Fibroblast of skin of back (primary cell): ENCODE results near the gene SYNCRIP. TPM values are rescaled to one million over a fixed set of nuclear protein-coding genes. Genes with fewer than 3 reads are reported as not detected.
"Not testable (repeated sequence)": the region's sequence is repeated elsewhere in the genome, so short reads cannot be mapped to it uniquely, and the experiment has no call there.

ENCODE experiments used
- DNase-seq: peaks from one replicate; pipeline ENCODE4 v3.0.0-alpha.2; 2013
- polyA plus RNA-seq, 2 experiments: library from polyadenylated mRNA; unstranded; fragments of 120-200 nt; gene quantifications; one replicate each; pipeline ENCODE4 v1.2.1, GENCODE V29; 2013; ENCODE audit not compliant: insufficient read length in 2 of 2

SYNCRIP gene
- polyA plus RNA-seq (2013, experiment 1 of 2; ENCODE audit: insufficient read length): 151 TPM
- polyA plus RNA-seq (2013, experiment 2 of 2; ENCODE audit: insufficient read length): 93.5 TPM

DNA sequence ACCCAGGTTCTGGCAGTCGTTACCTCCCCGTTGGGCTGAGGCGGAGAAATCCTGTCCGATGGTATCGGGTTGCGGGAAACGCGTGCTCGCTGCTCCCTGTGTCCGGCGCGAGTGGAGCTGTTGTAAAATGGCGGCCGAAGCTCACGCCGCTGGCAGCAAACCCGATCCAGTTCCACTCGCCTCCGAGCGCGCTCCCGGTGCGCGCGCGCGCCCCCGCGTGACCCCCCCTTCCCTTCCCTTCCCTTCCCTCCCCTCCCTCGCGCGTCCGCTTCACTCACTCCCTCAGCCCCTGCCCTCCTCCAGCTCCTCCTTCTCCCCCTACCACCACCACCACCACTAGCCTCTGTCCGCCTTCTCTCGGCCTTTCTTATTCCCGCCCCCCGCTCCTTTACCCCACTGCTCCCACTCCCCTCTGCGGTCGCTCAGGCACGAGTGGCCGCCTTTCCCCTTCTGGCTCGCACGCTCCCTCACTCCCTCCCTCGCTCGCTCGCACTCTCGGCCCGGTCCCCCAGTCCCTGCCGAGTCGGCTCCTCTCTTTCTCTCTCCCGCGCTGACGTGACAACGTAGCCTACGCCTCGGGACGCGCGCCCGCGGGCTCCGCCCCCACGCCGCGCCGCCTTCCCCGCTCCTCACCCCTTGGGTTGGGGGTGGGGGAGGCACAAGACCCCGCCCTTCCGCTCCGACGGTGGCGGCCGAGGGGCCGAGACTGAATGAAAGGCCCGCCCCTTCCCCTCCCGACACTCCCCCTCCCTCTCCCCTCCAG is at the start of gene SYNCRIP:
TSS of gene SYNCRIP (minus strand) at position 113 of the 763 bp plus-strand sequence. CDS start 1,447 bp downstream, outside the sequence.
- DNase-seq: peak; percentile 99

DNA sequence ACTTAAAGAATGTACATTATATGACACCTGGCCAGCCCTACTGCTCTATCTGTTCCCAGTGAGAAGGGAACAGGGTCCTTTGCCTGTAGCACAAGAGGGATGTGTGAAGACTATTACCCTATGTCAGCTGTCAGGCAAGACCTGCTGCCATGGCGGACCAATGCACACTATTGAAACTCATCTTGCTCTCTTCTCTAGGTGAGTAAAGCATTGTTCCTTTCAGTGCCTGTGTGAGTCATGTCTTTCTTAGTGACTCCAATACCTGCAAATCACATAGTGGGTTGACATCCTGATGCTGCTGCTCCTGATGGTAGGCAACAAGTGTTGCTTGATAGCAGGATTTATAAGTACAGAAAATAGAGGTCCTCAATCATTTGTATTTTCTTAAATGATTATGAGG is 48.8 kb upstream of the SYNCRIP start:
- no peak for DNase-seq

DNA sequence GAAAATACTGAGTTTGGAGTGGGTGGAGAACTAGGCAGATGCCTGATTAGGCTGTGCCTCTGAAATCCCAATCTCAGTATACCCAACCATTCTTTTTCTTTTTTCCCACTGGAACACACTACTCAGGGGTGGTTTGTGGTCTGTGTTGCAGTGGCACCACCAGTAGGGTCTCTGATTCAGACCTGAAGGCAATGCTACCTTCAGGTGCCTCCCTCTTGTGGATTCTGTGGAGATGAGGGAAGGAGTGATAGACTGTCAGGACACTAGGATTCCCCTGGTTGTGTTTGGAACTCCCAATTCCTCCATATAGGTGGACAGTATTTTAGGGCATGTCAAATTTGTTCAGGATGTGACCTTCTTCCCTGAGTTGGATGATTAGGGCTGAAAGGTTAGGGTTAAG is 47.4 kb upstream of the SYNCRIP start:
- DNase-seq: no peak

DNA sequence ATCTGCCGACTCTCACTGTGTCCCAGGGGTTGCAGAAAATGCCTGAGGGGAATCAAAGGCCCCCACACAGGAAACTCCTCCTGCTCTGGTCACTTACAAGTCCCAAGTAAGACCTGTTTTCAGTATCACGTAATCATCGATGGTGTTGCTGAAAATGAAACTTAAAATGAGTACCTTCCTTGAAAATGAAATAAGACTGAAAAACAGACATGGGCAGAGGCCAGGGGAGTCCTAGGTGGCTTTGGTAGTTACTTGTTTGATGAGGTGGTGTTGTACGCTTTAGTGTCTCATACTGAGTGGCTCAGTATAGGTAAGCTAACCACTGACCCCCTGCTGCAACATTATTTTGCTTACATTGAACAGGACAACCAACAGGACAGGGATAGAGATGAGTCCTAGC is 43.0 kb upstream of the SYNCRIP start:
- DNase-seq: no peak

DNA sequence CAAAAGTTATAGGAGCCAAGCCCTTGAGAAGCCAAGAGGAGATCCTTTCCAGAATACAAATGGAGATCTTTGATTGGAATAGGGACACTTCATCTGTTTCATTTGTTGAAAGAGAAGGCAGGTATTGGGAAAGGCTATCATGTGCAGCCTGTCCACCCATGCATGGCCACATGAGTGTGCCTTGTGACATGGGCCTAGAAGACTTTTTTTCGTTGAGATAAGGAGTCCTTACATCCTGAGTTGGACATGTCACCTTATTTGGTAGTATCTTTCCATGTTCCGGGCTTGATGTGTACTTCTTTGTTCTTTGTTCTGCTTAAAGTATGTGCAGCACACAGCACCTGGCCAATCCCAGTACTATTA is 42.1 kb upstream of the SYNCRIP start:
- no peak for DNase-seq

DNA sequence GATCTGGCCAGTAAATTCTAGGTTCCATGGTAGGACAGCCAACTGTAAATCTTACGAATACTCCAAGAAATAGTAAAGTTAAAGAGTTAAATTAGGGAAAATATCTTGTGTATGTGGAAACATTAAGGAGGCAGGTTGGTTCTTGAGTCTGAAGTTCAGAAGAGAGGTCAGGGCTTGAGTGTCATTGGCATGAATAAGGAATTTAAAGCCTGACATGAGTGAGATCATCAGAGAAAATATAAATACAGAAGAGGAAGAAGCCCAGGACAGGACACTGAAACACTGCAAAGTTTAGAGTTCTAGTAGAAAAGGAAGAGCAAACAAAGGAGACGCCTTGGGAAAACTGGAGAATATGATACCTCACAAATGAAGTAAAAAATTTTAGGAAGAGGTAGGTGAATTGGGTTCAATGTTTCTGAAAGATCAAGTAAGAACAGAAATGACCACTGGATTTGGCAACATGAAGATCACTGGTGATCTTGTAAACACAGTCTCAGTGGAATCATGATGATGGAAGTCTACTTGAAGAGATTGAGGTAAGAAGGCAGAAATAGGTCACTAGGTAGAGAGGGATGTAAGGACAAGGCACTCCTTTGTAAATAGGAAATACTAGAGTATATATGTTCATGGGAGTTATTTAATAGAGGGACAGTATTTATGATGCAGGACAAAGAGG is 41.6 kb upstream of the SYNCRIP start:
- DNase-seq: no peak

DNA sequence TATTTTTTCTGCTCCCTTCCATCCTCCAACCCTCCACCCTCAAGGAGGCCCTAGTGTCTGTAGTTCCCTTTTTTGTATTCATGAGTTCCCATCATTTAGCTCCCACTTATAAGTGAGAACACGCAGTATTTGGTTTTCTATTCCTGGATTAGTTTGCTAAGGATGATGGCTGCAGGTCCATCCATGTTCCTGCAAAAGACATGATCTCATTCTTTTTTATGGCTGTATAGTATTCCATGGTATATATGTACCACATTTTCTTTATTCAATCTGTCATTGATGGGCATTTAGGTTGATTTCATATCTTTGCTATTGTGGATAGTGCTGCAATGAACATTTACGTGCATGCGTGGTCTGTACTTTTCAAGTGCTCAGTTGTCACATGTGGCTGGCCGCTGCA is 39.2 kb upstream of the SYNCRIP start:
- not testable (repeated sequence) for DNase-seq

DNA sequence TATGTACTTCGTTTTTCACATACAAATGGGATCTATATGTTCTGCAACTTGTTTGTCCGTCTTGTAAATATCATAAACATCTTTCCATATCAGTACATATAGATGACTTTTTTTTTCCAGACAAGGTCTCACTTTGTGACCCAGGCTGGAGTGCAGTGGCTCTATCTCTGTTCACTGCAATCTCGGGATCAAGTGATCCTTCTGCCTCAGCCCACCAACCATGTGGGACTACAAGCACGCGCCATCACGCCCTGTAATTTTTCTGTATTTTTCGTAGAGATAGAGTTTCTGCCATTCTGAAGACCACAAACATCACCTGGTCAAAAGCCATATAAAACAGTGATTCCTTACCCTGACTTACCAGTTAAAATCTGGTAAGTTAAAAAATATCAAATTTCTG is 37.7 kb upstream of the SYNCRIP start:
- DNase-seq: no peak

DNA sequence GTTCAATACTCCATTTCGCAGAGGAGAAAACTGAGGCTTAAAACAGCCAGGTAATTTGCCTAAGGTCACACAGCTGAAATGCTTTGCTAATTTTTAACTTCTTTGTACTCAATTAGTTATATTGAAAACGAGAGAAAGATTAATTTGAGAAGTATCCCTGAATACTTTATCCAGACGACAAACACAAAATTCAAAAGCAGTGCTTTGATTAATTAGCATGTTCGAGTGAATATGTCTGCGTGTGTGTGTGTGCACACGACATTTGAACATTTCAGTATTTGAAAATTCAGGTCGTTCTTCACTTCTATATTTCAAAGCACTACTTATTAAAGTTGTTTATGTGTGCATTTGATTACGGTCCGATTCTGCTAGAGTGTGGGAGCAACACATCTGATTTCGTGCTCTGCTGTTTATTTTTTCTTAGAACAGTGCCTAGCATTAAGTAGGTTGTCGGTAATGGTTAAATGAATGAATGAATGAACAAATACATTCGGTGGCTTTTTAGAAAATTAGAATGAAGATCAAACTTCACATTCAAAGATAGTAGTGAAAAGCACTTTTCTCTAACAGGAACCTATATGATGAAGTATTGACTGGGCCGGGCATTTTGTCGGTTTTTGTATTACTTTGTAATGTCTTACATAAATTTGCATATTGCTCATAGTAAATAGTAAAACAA is 36.9 kb upstream of the SYNCRIP start:
- no peak for DNase-seq

DNA sequence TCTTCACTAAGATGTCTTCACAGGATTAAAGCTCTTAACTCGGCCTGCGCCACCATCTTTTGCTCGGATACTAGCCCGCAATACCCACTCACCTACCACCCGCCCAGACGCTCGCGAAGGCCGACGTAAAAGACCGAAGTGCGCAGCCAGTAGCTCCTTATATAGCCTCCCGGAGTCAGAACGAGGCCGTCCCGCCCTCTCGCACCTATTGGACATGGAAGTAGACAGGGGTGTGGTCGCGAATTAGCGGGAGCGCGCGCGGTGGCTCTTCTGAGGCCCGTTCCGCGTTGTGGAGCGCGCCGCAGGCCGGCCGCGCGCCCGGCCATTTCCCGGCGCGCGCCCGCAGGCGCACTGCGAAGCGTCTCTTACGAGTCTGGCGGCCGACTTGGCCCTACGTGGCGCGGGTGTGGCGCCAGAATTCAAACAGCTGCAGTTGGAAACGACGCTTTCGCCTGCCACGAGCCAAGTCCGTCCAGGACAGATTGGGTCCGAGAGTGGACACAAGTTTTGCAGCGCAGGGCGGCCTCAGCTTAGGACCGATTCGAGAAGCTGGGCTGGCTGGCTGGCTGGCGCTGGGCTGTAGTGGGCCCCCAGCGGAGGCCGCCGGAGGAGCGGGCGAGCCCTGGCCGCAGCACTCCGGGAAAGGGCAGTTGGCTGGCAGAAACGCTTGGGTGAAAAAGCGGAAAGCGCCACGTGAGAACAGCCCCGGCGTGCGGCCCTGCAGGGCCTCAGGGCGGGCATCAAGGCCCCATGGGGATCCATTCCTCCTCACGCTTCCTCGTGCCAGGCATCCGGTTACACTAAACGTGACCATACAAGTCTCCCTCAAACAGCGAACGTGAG is 36.1 kb upstream of the SYNCRIP start:
- DNase-seq: peak; percentile 99

DNA sequence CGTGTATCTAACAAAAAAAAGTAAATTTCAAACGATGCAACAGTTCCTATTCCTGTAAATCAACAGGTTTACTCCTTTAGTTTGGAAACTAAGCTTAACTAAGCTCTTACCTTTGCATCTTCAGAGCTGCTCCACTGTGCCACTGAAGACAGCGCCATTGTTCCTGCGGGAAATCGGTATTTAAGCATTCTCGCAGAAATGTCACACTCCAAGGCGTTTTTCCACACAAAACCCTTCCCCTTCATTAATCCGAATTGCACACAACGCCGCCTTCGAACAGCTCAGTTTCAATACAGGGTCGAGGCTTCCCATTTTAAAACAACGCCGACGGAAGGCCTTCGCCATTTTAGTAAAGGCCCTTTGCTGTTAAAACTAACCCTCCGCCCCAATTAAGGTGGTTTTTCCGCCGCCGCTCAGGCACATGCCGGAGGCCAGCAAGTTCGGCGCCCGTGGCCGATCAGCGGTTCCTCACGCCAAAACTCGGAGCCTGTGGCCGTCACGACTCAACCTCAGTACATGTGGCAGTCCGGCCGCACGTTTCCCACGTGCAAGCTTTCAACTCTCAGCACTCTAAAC is 35.4 kb upstream of the SYNCRIP start:
- DNase-seq: no peak

DNA sequence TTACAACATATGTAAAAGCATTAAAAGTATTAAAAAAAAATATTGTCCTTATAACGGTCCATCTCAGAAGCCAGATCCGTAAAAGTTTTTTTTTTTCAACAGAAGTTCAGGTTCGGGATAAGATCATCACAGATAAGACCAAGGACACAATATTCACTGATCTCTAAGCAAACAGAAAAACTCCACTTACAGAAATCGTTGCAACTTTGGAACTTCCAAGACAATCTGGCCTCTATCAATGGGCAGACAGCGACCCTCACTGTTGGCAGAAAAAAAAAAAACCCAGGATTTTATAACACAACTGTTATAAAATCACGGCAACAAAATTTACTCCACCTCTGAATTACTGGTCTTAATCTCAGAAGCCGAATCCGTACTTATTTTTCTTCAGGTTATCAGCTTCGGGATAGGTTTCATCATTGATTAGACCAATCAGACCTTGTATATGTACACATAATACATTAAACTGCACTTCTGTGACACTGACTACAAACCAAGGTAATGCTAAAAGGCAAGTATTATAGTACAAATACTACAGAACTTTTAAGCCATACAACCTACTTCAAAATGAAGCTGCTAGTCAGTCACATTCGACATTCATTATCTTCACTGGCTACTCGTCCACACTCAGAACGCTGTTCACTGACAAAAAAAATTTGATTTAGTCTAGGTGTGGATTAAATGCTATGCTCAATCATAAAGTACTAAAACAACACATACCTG is 34.7 kb upstream of the SYNCRIP start:
- peak; percentile 35 for DNase-seq

DNA sequence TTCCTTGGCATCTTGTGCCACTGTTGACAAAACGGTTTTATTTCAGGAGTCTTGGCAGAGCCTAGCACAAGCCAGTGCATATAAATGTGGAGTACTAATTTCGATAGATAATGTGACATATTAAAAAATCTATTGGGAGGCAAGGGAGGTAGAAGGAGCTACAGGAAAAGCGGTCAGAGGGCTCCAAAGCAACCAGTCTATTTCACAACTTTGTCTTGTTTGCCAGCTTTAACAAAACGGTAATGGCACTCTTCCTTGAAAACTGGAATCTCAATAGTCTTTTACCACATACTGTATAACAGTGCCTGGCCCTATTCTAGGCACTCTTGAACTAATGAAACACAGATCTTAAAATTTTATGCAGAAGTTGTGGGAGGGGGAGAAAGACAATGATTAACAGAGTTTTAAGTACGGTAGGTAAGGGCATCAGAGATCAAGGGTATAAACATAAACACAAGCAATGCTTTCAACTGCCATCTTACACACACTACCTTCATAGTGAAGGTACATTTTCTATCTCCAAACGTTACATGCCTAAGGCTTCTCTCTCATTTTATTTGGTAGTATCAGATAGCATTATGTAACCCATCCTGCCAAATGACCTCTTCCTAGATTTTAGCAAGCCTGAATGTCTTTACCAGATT is 33.5 kb upstream of the SYNCRIP start:
- DNase-seq: no peak

DNA sequence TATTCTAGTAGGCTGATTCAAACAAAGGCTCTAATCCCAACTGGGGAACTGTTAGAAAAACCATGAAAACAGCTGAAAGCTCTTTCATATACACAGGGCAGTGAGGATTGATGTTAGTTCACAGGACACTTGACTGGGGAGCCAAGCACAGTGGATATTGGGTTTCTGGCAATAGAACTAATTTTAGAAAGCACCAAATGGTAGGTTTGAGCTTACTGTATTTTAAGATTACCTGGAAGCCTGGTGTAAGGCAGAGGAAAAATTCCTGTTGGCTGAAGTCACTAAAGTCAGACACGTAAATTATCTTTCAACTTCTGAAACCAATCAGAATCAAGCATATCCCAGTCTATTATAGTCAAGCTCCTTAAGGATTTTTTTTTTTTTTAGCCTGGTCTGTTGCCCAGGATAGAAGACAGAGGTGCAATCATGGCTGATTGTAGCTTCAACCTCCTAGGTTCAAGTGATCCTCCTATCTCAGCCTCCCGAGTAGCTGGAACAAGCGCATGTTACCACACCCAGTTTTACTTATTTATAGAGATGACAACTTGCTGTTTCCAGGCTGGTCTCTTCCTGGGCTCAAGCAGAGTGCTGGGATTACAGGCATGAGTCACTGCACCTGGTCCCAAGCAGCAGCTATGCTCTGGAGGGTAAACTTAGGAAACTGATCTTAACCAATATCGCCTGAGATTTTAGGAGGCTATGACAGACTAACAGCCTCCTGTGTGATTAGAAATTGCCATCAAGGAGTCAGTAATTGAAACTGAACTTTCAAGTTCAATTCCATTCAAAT is 32.5 kb upstream of the SYNCRIP start:
- DNase-seq: peak; percentile 58

DNA sequence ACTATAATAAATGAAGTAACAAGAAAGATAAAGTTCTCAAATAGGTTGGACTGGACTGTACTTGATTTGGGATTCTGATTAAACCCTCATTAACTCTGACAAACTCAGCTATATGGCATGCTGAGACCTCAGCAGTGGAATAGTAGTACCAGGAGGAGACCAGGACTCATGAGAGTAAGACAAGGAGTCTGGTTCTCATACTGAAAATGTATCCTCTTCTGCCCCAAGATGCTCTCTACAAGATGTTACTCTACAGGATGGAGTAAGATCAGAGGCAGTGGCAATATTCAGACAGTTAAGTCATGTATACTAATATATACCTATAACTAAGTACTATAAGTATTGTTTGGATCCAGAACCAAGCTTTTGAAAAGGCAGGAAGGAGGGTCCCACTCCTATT is 31.9 kb upstream of the SYNCRIP start:
- DNase-seq: no peak

DNA sequence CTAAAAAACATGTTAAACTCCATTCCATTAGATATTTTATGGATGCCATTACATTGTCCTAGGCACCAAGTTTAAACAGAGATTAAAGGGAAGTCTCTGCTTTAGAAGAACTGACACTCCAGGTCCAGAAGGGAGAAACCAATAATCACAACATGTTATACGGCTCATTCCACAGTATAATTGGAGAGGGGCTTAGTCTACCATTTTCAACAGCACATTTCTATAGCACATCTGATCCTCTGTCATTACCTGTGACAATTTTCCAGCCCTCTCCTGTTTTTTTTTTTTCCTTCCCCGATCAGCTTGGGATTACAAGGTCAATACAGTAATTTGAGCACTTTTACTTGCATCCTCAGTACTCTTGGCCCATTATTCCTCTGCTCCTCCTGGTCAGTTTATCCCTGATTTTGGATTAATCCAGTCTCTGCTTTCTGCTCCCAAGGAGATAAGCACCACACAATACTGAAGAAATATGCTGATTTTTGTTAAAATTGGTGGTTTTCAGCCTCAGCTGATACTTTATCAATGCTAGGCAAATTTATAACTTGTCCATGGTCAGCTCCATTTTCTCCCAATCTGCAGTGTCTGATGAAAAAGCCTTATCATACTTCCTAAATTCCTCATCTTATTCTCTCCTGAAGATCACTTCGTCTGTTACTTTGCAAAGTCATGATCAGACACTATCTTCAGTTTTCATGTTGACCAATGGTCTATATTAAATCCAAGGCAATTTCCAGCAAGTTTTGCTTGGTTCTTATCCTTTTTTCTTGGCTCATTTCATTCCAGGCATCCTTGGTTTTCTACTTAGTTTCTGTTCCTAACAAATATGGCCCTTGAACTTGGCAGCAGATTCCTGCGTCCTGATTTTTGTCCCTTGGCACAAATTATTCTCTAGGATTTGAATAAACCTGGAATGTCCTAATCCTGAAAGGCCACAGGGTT is 30.8 kb upstream of the SYNCRIP start:
- DNase-seq: no peak

DNA sequence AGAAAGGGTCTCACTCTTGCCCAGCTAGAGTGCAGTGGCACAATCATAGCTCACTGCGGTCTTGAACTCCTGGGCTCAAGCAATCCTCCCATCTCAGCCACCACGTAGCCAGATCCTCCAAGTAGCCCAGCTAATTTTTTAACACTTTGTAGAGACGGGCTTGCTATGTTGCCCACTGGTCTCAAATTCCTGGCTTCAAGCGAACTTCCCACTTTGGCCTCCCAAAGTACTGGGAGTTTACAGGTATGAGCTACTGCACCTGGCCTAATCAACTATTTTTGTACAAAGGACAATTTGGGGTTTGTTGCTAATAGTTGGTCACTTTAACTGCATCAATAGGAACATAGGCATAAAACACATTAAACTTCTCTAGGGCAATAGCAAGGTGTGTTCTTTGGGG is 29.9 kb upstream of the SYNCRIP start:
- no peak for DNase-seq

DNA sequence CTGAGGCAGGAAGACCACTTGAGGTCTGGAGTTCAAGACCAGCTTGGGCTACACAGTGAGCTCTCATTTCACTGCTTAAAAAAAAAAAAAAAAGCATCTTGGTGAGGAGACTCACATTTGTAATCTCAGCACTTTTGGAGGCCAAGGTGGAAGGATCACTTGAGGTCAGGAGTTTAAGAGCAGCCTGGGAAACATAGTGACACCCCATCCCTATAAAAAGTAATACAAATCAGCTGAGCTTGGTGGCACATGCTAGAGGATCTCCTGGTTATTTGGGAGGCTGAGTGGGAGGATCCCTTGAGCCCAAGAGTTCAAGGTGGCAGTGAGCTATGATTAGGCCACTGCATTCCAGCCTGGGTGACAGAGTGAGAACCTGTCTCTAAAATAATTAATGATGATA is 29.4 kb upstream of the SYNCRIP start:
- no peak for DNase-seq

DNA sequence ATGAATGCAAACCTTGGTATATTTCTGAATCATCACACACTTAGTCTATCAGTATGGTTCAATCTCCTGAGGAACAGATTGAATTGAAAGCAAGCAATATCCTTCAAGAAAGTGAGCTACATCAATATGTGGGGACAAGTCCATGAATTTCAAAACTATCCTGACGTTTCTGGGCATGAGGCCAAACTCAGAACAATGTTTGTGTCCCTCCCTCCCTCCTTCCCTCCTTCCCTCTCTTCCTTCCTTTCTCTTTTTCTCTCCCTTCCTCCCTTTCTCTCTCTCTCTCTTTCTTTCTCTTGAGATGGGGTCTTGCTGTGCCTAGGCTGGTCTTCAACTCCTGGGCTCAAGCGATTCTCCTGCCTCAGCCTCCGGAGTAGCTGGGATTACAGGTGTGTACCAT is 27.9 kb upstream of the SYNCRIP start:
- peak; percentile 37 for DNase-seq
